HG03025 (cell line): ENCODE data around the gene DHX8.
"Not testable (repeated sequence)": the region's sequence is repeated elsewhere in the genome, so short reads cannot be mapped to it uniquely, and the experiment has no call there.

Experiments
- ATAC-seq: cut with Tn5 transposase; IDR thresholded peaks from one replicate; pipeline ENCODE4 v1.9.1; 2021; ENCODE audit warnings: mild to moderate bottlenecking, moderate library complexity; ENCODE audit not compliant: unreplicated experiment, low FRiP score

Gene DHX8

DNA sequence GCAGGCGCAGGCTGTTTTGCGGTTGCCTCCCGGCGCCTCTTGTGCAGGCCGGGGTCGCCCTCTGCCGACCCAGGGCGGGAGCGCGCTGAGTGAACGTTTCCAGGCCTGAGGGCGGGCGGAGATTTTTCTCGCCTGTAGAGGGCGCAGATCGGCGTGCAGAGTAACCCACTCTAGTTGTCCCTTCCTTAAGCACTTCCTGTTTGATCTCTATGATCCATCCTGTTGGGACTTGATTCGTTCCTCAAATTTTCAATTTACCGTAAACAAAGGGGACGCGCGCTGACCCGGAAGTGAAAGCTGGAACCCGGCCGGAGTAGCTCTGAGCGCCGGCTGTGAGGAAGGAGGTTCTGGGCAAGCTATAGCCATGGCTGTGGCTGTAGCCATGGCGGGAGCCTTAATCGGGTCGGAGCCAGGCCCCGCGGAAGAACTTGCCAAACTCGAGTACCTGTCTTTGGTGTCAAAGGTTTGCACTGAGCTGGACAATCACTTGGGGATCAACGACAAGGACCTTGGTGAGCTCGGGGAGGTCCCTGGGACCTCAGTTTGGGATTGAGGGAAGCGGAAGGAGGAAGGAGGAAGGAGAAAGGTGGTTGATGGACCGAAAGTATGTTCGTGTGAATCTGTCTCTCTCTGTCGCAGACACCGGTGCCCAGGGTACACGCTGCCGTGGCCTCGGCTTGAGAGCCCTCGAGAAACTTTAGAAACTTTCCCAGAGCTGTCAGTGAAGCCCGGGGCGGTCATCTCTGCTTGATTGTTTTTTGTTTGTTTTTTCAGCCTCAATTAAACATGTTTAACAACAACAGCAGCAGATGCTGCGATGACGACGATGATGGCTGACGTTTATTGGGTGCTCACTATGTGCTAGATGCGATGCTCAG is at the start of gene DHX8:
TSS of gene DHX8 (plus strand) at position 302 of the 878 bp plus-strand sequence. CDS start at position 365, 63 bp downstream.
- peak; percentile 92 for ATAC-seq

DNA sequence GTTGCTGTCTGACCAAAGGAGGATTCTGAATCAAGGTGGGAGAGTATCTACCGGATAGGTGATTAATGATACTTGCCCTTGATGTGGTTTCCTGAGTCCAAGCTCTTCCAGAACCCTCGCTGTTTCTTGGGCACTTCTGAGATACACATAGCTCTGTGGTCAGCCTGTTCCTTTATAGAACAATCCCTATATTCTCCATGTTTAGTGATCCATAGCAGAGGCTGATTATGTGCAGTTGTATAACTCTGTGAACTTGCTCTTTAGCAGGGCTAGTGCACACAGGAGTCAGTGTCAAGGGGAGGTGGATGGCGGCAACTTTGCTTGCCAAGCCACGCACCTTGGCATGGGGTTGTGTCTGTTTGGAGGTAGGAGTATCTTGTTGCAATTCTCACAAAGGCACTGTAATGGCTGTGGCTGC is 48.9 kb upstream of the DHX8 start:
- ATAC-seq, result no peak

DNA sequence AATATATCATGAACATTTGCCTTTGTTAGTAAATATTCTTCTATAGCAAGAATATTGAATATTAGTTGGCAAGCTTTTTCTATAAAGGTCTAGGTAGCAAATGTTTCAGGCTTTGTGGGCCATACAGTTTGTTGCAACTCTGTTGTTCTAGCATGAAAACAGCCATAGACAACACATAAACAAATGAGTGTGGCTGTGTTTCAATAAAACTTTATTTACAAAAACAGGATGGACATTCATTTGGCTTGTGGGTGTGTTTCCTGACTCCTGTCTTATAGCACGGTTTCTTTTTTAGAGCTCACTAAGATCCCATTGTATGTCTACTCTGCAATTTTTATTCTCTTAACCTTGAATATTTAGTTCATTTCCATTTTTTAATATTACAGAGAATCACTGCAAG is 46.0 kb upstream of the DHX8 start:
- ATAC-seq, result no peak

DNA sequence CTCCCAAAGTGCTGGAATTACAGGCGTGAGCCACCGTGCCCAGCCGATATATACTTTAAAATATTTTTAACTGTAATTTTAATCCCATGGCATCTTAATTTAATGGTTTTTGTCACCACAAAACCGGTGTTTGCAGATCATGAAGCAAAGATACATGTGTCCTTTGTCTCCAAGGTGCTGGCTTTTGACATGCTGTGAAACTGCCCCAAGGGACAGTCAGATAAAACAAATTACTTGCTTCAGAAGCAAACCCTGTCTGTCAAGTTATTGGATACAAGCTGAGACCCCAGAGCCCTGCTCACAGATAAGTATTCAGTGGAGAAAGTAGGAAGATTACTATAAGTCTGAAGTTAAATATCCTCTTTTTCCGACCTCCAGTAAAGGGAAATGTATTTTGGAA is 45.1 kb upstream of the DHX8 start:
- no peak for ATAC-seq

DNA sequence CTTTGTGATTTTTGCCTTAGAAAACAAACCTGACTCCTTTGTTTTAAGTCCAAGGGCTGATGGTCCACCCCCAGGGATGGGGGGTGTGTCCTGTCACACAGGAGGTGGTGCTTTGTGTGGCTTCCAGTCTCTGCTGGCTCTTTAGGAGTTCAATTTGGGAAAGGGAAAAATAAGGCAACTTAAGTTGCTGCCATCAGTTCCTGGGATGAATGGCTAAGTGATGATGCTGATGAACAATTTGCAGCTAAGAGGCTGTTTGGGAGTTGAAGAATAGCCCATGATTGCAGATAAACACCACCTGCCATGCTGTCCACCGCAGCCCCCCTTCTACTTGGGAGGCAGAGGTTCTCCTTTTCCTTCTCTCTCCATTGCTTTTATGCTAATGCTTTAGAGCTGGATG is 44.7 kb upstream of the DHX8 start:
- ATAC-seq, result no peak

DNA sequence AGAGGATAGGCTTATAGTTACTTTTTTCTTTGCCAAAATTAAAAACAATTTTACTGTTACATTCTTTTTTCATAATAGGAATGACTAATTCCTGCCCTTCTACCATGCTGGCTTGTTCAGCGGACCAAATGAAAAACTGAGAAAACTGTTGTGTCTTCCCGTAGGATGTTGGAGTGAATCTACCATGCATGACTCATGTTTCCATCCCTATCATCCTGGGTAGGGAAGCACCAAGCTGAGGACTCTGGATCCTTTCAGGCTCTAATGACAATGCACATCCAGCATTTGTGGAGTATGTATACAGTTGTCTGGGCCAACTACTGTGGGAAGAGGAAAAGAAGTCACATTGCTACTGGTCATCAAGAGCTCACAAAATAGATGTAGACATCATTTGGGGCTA is 41.1 kb upstream of the DHX8 start:
- ATAC-seq, result no peak

DNA sequence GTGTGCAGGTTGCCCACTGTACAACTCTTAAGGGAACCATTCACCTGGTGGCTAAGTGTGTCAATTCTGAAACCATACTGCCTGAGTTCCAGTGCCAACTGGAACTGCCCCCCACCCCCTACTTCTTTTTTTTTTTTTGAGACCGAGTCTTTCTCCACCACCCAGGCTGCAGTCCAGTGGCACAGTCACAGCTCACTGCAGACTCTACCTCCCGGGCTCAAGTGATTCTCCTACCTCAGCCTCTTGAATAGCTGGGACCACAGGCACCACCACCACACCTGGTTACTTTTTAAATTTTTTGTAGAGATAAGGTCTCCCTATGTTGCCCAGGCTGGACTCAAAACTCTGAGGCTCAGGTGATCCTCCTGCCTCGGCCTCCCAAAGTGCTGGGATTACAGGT is 40.4 kb upstream of the DHX8 start:
- no peak for ATAC-seq

DNA sequence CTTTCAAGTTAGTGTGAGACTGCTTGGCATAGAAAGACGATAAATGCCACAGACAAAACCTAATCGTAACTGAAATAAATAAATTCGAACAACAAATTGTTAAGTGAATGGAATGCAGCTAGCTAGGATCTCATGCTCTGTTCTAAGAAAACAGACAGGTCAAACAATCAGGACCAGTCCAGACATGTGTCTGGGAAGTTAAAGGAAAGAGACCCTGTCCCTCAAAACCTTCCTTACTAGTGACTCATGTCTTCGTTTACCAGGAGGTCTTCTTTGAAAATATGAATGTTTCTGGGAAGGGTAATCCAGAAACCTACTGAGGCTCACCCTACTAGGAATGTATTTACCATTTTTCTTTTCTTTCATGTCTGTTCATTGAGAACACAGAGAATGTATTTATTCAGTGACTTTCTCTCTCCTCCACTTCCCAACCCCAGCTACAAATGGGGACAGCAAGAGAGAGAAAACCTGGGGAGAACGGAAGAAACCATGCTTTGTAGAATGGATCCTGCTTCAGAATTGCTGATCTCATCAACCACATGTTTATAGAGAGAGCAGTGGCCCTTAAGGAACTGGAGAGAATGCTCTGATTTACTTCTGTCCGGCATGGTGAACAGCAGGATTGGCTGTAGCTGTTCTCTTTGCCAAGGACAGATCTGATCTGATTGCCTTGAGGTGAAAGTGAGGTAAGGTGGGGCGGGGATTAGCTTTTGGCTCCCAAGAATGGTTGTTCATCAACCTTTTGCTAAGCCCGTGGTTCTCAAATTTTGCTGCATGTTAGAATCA is 39.4 kb upstream of the DHX8 start:
- ATAC-seq, result no peak

DNA sequence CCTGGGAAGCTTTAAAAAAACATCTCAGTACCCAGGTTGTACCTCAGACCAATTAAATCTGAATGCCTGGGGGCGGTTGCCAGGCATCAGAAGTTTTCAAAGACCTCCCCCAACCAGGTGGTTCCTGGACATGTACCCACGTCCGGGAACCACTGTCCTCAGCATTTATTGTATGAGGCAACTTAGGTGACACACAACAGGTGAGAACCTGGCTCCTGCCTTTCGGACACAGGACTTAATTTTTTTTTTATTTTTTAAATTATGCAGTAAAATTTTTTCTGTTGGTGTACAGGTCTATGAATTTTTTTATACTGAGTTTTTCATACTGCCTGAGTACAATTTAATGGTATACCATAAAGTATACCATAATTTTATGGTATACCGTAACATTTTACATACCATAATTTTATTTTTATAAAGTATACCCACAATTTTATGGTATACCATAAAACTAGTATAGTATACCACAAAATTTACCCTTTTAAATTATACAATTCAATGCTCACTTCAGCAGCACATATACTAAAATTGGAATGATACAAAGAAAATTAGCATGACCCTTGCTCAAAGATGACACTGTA is 38.7 kb upstream of the DHX8 start:
- ATAC-seq, result no peak

DNA sequence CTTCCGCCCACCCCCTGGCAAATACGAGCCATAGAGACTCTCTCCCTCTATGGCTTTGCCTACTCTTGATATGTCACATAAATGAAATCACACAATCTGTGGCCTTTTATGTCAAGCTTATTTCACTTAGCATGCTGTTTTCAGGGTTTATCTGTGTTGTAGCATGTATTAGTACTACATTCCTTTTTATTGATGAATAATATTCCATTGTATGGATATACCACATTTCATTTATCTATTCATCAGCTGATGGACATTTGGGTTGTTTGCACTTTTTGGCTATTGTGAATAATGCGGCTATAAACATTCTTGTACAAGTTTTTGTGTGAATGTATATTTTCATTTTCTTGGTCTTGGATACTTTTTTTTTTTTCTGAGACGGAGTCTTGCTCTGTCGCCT is 37.0 kb upstream of the DHX8 start:
- no peak for ATAC-seq

DNA sequence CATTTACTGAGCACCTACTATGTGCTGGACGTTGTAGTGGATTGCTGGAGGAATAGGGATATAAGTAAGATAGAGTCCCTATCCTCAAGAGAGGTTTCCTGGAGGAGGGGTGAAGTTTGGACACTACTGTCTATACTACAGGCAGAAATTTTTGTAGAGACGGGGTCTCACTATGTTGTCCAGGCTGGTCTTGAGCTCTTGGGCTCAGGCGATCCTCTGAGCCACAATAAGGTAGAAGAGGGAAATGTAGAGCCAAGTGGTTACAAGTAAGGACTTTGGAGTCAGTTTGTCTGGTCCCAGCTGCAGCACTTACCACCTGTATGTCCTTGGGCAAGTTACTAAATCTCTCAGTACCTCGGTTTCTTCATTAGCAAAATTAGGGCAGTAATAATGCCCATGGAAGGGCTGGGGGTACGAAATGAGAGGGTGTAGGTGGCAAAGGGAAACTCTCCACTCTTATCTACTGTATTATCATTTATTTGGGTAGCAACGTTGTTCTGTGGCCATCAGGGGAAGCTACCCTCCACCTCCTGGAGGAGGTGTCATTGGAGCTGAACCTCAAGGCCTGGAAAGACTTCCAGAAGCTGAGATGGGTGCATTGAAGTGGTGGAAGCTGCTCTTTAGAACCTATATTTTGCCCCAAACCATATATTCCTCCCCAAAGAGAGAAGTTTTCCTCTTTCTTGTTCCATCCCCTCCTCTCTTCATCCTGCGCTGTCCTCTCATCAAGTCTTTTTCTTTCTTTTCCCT is 34.9 kb upstream of the DHX8 start:
- ATAC-seq, result no peak

DNA sequence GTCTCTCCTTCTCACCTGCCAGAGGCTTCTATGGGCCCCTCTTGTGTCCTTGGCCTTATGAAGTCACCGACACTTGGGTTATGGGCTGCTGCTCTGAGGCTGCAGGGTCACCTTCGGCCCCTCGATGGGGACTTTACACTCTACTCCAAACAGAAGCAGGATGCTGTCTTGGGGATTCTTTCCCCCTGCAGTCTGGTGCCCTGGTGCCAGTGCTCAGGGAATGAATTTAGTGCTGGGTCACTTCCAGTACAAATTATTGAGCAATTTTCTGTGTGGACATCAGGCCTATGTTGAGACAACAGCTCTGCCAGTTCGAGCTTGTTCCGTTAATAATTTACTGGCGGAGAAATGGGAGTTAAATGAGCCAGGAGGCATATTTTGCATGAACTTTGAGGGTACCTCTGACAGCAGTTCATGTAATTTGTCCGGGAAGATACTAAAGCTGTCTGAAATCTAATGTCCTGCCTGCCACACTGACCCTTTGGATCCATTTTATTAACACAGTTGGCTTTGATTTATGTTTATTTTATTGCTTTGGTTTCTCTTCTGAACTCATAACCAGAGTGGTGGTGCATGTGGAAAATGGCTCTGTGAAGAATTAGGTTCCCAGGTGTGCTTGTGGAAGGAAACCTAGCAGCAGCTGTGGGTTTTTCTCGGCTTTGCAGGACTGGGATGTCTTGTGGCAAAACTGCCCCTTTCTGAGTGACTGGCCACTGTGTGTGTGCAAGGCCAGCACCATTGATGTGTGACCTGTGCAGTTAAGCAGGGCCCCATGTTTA is 34.1 kb upstream of the DHX8 start:
- no peak for ATAC-seq

DNA sequence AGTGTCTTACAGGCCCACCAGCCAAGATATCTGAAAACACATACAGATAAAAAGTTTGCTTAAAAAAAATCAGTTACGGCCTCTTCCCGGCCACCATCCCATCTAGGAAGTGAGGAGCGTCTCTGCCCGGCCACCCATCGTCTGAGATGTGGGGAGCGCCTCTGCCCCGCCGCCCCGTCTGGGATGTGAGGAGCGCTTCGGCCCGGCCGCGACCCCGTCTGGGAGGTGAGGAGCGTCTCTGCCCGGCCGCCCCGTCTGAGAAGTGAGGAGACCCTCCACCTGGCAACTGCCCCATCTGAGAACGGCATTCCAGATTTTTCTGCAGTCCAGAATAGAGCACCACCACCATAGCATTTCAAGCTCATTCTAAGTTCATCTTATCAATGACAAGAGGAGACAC is 33.0 kb upstream of the DHX8 start:
- not testable (repeated sequence) for ATAC-seq

DNA sequence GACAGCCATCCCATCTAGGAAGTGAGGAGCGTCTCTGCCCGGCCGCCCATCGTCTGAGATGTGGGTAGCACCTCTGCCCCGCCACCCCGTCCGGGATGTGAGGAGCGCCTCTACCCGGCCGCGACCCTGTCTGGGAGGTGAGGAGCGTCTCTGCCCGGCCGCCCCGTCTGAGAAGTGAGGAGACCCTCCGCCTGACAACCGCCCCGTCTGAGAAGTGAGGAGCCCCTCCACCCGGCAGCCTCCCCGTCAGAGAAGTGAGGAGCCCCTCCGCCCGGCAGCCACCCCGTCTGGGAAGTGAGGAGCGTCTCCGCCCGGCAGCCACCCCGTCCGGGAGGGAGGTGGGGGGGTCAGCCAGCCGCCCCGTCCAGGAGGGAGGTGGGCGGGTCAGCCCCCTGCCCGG is 32.0 kb upstream of the DHX8 start:
- ATAC-seq, result not testable (repeated sequence)

DNA sequence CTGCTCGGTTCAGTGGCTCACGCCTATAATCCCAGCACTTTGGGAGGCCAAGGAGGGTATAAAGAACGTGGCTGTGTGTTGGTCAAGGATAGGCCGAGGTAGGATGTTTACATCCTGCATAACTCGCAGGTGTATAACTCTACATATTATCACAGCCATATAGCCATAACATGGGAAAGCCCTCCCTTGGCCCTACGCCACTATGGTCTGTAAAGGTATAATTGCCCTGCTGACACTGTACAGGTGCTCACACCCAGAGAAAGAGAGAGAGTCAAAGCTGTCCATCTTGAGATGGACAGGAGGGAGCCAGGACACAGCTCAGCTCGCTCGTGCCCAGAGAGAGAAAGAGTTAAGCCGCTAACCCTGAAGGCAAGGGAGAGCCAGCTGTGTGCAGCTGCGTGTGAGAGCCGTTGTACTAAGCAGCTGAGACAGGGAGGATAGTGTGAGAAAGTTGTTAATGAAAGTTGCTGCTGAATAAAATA is 30.4 kb upstream of the DHX8 start:
- ATAC-seq, result no peak

DNA sequence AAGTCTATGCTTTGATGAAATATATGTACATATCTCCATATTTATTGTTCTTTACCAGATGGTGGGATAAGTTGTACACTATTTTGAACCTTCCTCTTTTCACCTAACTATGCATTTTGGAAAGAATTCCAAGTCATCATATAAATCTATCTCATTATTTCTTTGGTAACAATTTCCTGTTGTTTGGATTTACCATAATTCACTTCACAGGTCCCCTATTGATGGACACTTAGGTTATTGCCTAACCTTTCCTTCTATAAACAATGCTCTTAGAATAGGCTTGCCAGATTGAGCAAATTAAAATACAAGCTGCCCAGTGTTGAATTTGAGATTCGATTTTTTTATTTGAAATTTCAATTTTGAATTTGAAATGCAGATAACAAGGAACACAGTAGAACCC is 28.9 kb upstream of the DHX8 start:
- ATAC-seq, result no peak

DNA sequence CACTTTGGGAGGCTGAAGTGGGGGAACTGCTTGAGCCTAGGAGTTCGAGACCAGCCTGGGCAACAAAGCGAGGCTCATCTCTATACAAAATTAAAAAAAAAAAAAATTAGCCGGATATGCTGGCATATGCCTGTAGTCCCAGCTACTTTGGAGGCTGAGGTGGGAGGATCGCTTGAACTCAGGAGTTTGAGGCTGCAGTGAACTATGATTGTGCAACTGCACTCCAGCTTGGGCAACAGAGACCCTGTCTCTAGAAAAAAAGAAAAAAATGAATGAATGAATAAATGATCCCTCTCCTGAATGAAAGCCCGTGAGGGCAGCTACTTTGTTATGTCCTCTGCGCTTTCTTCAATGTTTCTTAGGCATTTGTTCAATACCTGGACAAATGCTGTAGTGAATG is 27.7 kb upstream of the DHX8 start:
- no peak for ATAC-seq

DNA sequence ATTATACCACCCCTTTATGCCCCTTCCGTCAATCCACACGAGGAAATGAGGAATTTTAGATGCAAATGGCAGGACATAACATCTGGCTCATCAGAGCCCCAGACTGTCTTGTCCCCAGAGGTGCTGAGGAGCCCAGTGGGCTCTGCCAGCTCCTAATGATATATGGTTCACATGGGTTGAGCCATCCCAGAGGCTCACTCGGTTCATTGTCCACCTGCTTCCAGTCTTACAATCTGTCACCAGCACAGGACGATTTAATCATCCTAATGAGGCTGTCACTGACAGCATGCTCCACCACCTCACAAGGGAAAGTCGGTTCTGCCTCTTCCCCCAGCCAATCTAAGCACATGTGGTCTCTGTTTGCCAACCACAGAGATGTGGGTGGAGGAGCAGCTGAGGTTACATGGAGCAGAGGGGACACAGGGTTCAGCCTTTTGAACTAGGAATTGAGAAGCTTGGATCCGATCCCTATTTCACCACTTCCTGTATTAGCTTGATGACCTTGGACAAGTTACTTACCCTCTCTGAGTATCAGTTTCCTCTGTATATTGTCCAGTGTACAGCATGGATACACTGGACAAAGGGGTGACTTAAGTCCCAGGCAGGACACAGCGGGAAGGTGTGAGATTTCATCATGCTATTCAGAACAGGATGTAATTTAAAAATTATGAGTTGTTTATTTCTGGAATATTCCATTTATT is 27.0 kb upstream of the DHX8 start:
- ATAC-seq, result no peak

DNA sequence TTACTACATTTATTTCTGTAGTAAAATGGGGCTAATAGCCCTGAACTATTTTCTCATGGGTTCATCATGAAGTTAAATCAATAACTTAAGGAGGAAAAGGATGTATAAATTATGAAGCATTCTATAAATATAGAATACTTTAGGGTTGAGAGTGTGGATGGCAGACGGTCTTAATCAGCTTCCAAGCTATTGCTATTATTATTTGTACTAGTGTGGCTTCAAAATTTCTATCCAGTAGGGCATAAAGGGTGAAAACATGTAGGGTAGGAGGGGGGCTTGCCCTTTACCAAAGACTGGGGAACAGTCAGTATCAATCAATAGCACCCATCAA is 26.4 kb upstream of the DHX8 start:
- ATAC-seq, result no peak
